OCI-LY1 (cell line): ENCODE measurements around the gene SMYD3.

Source experiments
- EZH2 ChIP-seq: fragments of 200-600 bp; sonication (generic), shearing (Covaris generic); IDR thresholded peaks from 2 replicates; pipeline ENCODE4 v1.8.0; 2017; ENCODE audit warnings: borderline replicate concordance, mixed run types, mild to moderate bottlenecking, antibody characterized with exemption, low read length, moderate library complexity, mixed read lengths
- TF ChIP-seq, protein P1 (sequence below): fragments of 200-600 bp; sonication (generic), shearing (Covaris generic); IDR thresholded peaks from 2 replicates; pipeline ENCODE4 v1.5.1; 2017; ENCODE audit warnings: mild to moderate bottlenecking, antibody characterized with exemption, low read length, moderate library complexity, mixed read lengths

DNA sequence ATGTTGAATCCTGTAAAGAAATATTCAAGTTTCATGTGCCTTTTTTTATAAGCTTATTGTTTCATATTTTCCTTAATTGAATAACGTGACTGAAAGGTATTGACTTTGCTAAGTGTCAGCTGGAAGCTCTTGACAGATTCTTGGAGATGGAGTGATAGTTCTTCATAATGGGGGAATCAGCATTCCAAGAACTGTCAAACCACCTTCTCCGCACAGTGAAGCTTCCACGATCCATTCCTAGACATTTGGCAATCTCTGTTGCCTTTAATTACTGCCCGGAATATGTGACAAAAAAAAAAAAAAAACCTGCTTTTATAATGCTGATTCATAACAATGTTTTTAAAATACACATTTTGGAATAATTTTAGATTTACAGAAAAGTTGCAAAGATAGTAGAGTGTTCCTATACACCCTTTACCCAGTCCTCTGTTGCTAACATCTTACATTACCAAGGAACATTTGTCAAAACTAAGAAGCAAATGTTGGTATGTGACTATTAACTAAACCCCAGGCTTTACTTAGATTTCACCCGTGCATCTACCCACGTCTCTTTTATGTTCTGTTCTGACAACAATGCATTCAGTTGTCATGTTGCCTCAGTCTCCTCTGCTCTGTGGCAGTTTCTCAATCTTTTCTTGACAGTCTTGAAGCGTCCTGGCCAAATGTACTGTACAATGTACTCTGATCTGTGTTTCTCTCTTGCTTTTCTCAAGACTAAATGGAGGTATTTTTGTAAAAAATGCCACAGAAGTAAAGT lies 674.1 kb downstream of the SMYD3 start:
- TF ChIP-seq, protein P1, sequence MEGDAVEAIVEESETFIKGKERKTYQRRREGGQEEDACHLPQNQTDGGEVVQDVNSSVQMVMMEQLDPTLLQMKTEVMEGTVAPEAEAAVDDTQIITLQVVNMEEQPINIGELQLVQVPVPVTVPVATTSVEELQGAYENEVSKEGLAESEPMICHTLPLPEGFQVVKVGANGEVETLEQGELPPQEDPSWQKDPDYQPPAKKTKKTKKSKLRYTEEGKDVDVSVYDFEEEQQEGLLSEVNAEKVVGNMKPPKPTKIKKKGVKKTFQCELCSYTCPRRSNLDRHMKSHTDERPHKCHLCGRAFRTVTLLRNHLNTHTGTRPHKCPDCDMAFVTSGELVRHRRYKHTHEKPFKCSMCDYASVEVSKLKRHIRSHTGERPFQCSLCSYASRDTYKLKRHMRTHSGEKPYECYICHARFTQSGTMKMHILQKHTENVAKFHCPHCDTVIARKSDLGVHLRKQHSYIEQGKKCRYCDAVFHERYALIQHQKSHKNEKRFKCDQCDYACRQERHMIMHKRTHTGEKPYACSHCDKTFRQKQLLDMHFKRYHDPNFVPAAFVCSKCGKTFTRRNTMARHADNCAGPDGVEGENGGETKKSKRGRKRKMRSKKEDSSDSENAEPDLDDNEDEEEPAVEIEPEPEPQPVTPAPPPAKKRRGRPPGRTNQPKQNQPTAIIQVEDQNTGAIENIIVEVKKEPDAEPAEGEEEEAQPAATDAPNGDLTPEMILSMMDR = no peak
- TF ChIP-seq EZH2 = no peak
